ENCODE measurements around the gene MEF2D.
A peak's percentile ranks its signal among the peaks of the same experiment; 100 is the strongest.

The MEF2D gene

DNA sequence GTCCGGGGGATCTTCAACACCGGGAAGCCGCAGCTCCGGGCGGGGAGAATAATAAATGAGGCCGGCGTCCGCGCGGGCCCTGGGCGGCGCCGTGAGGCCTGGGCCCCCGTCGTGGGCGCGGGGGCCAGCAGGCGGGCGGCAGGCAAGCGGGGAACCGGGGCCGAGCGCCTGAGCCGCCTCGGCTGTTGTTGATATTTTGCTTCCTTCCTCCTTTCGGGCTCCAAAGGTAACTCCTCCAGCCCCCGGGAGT is at the start of gene MEF2D:
Gene MEF2D, minus strand, starts transcription at position 233 of the 250 bp plus-strand sequence. CDS start 17,483 bp downstream, outside the sequence.
- no peak for DNase-seq

GRCh38 chr1:156550346-156550745 is 49.8 kb upstream of the MEF2D start:
- no peak for DNase-seq

- DNase-seq: no peak
These were observed 49.3 kb upstream of the MEF2D start for GRCh38 chr1:156549831-156550230.

- DNase-seq: no peak
These were observed 48.8 kb upstream of the MEF2D start for GRCh38 chr1:156549390-156549789.

GRCh38 chr1:156547982-156548381 is 47.4 kb upstream of the MEF2D start:
- DNase-seq: no peak

- DNase-seq: no peak
These were observed 46.9 kb upstream of the MEF2D start for GRCh38 chr1:156547434-156547833.

GRCh38 chr1:156546267-156546666 is 45.7 kb upstream of the MEF2D start:
- no peak for DNase-seq

DNA sequence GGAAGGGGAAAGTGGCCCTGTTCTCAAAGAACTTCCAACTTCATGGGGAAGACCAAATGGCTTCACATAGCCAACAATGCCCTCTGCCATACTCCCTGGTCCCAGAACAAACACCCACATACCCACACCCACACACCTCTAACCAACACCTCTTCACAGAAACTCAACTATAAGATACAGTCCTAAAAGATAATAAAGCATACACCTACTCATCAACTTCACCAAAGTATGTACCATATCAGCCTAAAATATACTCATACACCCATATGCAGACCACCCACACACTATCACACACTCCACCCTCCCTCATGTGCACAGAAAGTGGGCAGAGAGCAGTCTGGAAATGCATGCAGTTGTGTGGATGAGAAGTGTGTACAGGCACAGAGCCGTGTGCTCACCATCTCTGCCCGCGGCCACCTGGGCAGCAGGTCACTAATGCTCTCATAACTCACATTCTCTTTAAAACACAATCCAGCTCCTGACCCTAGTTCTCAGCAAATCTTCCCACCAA is 44.1 kb upstream of the MEF2D start:
- no peak for DNase-seq

GRCh38 chr1:156543066-156543465 is 42.5 kb upstream of the MEF2D start:
- no peak for DNase-seq

DNA sequence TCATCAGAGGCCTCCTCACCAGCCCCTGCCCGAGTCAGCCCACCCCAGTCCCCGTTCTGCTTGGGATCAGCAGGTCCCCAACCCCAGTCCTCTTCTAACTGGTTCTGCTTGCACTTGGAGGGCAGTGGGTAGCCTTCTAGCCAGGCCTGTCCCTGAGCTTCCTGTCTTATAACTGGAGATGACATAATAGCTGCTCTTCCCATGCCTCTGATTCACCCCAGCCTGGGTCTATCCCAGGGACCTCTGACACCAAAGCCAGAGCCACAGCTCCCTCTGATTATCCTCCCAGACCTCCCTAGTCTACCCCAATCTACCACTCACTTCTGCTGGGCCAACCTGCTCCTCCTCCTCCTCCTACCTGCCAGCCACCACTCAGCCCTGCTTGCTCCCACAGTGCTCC is 40.4 kb upstream of the MEF2D start:
- DNase-seq: no peak

DNA sequence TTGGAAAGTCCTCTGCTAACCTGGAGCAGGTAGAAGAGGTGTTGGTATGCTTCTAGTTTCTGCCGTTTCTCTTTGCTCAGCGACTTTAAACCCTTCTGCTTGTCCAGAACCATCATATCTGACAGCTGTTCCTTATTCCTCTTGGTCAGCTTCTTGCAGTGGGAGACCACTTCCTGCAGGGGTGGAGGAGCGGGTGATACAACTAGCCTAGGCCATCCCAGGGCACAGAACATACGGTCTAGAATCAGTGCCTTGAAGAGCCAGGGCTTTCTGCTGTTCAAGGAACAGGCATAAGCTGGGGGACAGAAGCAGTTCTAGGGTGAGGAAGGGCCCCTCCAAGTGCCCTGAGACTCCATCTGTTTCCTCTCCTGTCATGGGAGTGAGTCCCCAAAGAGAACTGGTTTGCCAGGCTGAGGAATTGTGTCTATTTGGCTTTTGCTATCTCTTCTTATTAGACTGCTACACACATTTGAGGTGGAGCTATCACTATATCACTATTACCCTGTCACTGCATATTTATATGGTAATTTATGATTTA is 39.3 kb upstream of the MEF2D start:
- no peak for DNase-seq

DNA sequence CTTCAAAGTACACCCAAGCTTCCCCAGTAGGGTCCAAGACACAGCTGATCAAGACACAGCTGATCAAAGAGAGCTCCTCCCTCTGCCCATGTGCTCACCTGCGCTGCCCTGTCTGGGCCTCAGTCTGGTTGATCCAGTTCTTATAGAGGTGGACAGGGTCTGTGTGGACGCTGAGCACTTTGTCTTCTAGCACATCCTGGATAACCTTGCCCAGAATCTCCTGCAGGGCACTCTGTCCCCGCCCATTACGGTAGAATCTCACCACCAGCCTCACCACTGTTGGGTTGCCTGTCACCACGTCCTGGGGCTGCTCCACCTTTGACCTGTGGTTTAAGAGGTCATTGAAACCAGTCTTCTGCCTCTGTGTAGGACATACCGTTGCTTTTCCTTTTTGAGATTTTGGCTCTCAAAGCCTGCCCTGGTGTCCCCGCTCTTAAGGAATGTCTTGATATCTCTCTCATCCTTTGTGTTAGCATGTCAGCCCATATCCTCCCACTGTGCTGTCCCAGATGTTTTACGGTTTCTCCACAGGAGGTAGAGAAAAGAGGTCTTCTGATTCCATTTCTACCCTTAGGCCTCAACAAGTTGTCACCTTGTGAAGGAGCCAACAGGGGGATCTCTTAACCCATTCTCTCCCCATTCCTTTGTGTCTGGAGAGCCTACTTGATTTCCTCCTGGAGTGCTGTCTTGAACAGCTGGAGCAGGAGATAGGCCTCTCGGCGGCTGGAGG is 38.3 kb upstream of the MEF2D start:
- no peak for DNase-seq

- DNase-seq: no peak
These were observed 36.5 kb upstream of the MEF2D start for GRCh38 chr1:156537027-156537426.

- DNase-seq: no peak
These were observed 34.0 kb upstream of the MEF2D start for GRCh38 chr1:156534424-156535060.

- DNase-seq: no peak
These were observed 33.1 kb upstream of the MEF2D start for GRCh38 chr1:156533568-156534220.

GRCh38 chr1:156532374-156532773 is 31.8 kb upstream of the MEF2D start:
- DNase-seq: no peak

- no peak for DNase-seq
These were observed 29.4 kb upstream of the MEF2D start for GRCh38 chr1:156530006-156530405.

GRCh38 chr1:156528875-156529425 is 28.4 kb upstream of the MEF2D start:
- DNase-seq: no peak

DNA sequence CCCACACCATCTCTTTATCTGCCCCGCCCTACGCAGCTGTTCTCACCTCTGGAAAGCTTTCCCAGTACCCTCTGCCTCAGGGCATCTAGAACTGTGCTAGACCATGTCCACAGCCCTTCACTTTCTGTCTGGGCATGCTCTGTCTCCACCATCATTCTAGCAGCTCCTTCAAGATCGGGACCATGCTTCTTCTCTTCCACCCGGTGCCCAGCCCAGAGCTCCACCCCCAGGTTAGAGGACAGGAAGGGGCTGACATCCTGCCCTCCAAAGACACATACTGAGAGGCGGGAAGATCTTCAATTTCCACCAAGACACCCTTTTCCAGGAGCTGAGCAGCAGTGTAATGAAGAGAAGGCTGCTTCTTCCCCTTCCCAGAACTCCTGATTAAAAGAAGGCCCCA is 27.7 kb upstream of the MEF2D start:
- no peak for DNase-seq

- no peak for DNase-seq
These were observed 27.0 kb upstream of the MEF2D start for GRCh38 chr1:156527584-156527983.

DNA sequence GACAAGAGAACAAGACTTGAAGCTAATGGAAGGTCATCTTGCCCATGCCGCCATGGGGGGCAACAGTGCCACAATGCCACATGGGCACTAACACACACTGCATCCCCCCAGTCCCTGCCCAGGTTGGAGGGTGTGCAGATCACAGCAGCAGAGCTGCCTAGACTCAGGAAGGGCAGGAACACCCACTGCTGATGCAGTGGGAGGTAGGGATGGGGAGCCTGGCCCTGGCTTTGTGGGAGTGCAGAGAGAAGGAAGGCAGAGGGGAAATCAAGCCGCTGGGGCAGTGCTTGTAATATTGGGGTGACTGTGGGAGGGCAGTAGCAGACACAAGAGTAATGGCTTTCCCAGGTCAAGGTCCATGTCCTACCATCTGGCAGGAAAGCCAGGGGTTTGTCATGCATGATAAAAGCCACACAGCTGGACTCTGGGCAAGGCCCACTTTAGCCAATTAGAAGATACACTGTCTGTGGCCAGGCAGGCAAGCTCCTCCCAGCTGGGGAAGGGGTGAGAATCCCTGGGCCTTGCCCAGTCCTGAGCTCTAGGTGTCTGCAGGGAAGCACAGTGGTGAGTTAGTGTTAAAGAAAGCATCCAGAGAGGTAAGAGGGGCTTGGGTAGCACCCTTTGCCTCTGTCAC is 25.4 kb upstream of the MEF2D start:
- no peak for DNase-seq

DNA sequence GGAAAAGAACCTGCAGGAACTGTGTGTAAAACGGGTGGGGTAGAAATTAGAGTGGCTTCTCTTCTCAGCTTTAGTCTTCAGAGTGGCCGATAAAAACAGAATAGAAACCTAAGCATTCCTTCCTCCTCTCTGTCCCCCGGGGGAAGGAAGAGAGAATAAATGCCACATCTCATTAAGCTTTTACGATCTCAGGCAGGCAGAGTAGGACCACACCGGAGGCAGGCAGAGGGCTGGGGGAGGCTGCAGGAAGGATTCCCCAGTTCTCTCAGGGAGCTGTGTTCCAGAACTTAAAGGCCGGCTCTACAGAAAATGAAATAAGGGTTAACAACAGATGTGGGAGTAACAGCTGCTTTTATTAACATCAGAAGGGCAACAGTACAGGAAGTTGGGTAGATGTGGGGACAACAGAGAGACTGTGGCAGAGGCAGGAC is 24.5 kb upstream of the MEF2D start:
- DNase-seq: no peak

- DNase-seq: peak in 1 of 2 donors; percentile 35
These were observed 23.9 kb upstream of the MEF2D start for GRCh38 chr1:156524481-156524869.
